SK-N-SH treated with all-trans-retinoic acid at 6 μM for 48 hours (cell line): Measurements from ENCODE around the gene LPP.

ENCODE experiments used
- CREB5 ChIP-seq: fragments of 250-450 bp; sonication (Bioruptor Pico); IDR thresholded peaks from 2 replicates; pipeline ENCODE4 v1.5.1; 2020; ENCODE audit warnings: low read depth, mild to moderate bottlenecking, moderate library complexity
- RARB ChIP-seq: fragments of 250-450 bp; sonication (Bioruptor Pico); IDR thresholded peaks from 2 replicates; pipeline ENCODE4 v1.8.0; 2021; ENCODE audit warnings: mild to moderate bottlenecking, moderate library complexity
- SNAI2 ChIP-seq: fragments of 250-450 bp; sonication (Bioruptor Pico); IDR thresholded peaks from 2 replicates; pipeline ENCODE4 v1.5.0; 2020; ENCODE audit warnings: mild to moderate bottlenecking, moderate library complexity
- ZNF8 ChIP-seq: fragments of 450-650 bp; formaldehyde crosslinking; IDR thresholded peaks from 2 replicates; pipeline ENCODE4 v1.5.0; 2020; ENCODE audit warnings: mild to moderate bottlenecking, moderate library complexity
- TF ChIP-seq, protein P1 (sequence below): fragments of 250-450 bp; sonication (Bioruptor Pico); IDR thresholded peaks from 2 replicates; pipeline ENCODE4 v1.8.0; 2020; ENCODE audit warnings: mild to moderate bottlenecking, moderate library complexity, borderline replicate concordance
- TF ChIP-seq, protein P2 (sequence below): fragments of 250-450 bp; sonication (Bioruptor Pico); IDR thresholded peaks from 2 replicates; pipeline ENCODE4 v1.8.0; 2021; ENCODE audit warnings: low read depth, mild to moderate bottlenecking, moderate library complexity, borderline replicate concordance

- TF ChIP-seq RARB (CRISPR knock-in tag) (no peak), CREB5 (CRISPR knock-in tag) (no peak), ZNF8 (CRISPR knock-in tag) (no peak), SNAI2 (CRISPR knock-in tag) (no peak)
- TF ChIP-seq, protein P1, sequence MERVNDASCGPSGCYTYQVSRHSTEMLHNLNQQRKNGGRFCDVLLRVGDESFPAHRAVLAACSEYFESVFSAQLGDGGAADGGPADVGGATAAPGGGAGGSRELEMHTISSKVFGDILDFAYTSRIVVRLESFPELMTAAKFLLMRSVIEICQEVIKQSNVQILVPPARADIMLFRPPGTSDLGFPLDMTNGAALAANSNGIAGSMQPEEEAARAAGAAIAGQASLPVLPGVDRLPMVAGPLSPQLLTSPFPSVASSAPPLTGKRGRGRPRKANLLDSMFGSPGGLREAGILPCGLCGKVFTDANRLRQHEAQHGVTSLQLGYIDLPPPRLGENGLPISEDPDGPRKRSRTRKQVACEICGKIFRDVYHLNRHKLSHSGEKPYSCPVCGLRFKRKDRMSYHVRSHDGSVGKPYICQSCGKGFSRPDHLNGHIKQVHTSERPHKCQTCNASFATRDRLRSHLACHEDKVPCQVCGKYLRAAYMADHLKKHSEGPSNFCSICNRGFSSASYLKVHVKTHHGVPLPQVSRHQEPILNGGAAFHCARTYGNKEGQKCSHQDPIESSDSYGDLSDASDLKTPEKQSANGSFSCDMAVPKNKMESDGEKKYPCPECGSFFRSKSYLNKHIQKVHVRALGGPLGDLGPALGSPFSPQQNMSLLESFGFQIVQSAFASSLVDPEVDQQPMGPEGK (CRISPR knock-in tag): no peak
- TF ChIP-seq, protein P2, sequence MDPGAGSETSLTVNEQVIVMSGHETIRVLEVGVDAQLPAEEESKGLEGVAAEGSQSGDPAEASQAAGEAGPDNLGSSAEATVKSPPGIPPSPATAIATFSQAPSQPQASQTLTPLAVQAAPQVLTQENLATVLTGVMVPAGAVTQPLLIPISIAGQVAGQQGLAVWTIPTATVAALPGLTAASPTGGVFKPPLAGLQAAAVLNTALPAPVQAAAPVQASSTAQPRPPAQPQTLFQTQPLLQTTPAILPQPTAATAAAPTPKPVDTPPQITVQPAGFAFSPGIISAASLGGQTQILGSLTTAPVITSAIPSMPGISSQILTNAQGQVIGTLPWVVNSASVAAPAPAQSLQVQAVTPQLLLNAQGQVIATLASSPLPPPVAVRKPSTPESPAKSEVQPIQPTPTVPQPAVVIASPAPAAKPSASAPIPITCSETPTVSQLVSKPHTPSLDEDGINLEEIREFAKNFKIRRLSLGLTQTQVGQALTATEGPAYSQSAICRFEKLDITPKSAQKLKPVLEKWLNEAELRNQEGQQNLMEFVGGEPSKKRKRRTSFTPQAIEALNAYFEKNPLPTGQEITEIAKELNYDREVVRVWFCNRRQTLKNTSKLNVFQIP (CRISPR knock-in tag): no peak
These were observed 688.7 kb downstream of the LPP start for GRCh38 chr3:188842639-188843038.
